Measurements from ENCODE around the gene SLC25A34. TPM values are rescaled to one million over a fixed set of nuclear protein-coding genes. Genes with fewer than 3 reads are reported as not detected.

SLC25A34 gene
- total RNA-seq, 1 donor from 2014 or later = 0.25 TPM

GRCh38 chr1:15734901-15735300 lies 1.2 kb upstream of the SLC25A34 start:
- TF ChIP-seq CTCF (IDR thresholded peaks at IDR 0.05; ENCODE audit: insufficient read depth, low read length, poor library complexity, severe bottlenecking) = no peak
- Histone ChIP-seq H3K27me3 (ENCODE audit: control insufficient read depth, insufficient read depth, low read length) (no peaks in the 10 kb centered on the region), H3K4me3 (ENCODE audit: low read depth, low read length) (no peak overlapping the region), H3K36me3 (ENCODE audit: control insufficient read depth, insufficient read depth, low read length) (peaks cover 2% of the 10 kb centered on the region)
- no peak for DNase-seq (ENCODE audit: low read depth)

DNA sequence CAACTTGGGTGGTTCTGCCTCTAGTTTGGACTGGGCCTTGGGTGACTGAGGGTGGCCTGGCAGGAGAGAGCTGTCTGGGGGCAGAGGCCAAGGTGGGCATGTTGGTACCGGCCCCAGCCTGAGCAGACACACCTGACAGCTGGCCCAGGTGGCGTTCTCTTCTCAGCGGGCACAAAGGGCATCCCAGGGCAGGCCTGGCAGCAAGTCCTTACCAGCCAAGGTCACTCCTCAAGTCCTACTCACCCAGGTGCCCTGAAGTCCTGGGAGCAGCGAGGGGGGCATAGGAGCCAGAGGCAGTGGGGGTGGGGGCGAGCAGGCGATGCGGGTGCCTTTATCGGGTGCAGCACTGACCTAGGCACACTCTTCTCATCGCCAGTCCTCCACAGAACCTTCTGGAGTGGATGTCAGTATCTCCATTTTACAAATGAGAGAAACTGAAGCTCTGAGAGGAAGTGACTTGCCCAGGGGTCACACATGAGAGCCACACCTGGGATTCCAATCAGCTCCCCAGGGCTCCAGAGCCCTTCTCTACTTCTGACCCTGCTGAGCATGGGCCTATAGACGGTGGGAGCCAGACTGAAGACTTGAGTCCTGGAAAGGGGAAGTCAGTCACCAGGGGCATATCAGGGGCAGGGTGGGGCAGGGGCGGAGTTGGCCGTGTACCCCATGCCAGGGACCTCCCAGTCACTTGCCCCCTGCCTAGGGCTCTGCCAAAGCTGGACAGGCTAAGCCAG lies 587 bp upstream of the SLC25A34 start:
- no peak for TF ChIP-seq CTCF (IDR thresholded peaks at IDR 0.05; ENCODE audit: insufficient read depth, low read length, poor library complexity, severe bottlenecking)
- Histone ChIP-seq H3K4me3 (ENCODE audit: low read depth, low read length) (no peak overlapping the region), H3K36me3 (ENCODE audit: control insufficient read depth, insufficient read depth, low read length) (peaks cover 2% of the 10 kb centered on the region), H3K27me3 (ENCODE audit: control insufficient read depth, insufficient read depth, low read length) (no peaks in the 10 kb centered on the region)
- DNase-seq (ENCODE audit: low read depth) = no peak

DNA sequence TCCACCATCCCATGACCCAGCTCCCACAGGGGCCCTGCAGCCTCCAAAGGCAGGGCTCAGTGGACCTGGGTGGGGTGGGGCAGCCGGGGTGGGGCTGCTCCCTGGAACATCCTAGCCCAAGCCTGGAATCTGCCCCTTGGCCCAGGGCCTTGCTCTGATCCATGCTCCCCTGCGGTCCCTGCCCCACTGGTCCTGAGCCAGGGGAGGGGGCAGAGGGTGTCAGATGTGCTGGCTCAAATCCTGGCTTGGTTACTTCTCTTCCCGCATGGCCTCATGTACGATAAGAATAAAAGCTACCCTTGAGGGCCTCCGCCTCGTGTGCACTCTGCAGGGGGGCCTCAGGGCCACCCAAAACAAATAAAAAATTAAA lies 819 bp downstream of the SLC25A34 start:
- no peak overlapping the region for H3K4me3 ChIP-seq (ENCODE audit: low read depth, low read length)
- TF ChIP-seq CTCF (IDR thresholded peaks at IDR 0.05; ENCODE audit: insufficient read depth, low read length, poor library complexity, severe bottlenecking) = no peak
- no peak for DNase-seq (ENCODE audit: low read depth)
- H3K27me3 ChIP-seq (ENCODE audit: control insufficient read depth, insufficient read depth, low read length) = no peaks in the 10 kb centered on the region
- no peaks in the 10 kb centered on the region for H3K36me3 ChIP-seq (ENCODE audit: control insufficient read depth, insufficient read depth, low read length)

- no peak for TF ChIP-seq CTCF (IDR thresholded peaks at IDR 0.05; ENCODE audit: insufficient read depth, low read length, poor library complexity, severe bottlenecking)
- no peak for DNase-seq (ENCODE audit: low read depth)
- H3K27me3 ChIP-seq (ENCODE audit: control insufficient read depth, insufficient read depth, low read length) = no peaks in the 10 kb centered on the region
- no peak overlapping the region for H3K4me3 ChIP-seq (ENCODE audit: low read depth, low read length)
- no peaks in the 10 kb centered on the region for H3K36me3 ChIP-seq (ENCODE audit: control insufficient read depth, insufficient read depth, low read length)
Observed at GRCh38 chr1:15737324-15738319, 1.6 kb downstream of the SLC25A34 start.

GRCh38 chr1:15738416-15739113 lies 2.5 kb downstream of the SLC25A34 start:
- H3K36me3 ChIP-seq (ENCODE audit: control insufficient read depth, insufficient read depth, low read length) = no peaks in the 10 kb centered on the region
- H3K4me3 ChIP-seq (ENCODE audit: low read depth, low read length) = no peak overlapping the region
- no peak for TF ChIP-seq CTCF (IDR thresholded peaks at IDR 0.05; ENCODE audit: insufficient read depth, low read length, poor library complexity, severe bottlenecking)
- DNase-seq (ENCODE audit: low read depth) = no peak
- H3K27me3 ChIP-seq (ENCODE audit: control insufficient read depth, insufficient read depth, low read length) = no peaks in the 10 kb centered on the region

Measured in kidney epithelial cell (primary cell).